Stimulated activated CD4-positive, alpha-beta T cell treated with anti-CD3 and anti-CD28 coated beads, Interleukin-15, amount 100 ng/mL, for 48 hours (primary cell): ENCODE data around the gene ASB13.

ENCODE experiments used
- DNase-seq, 2 donors: peaks; one replicate each; pipeline ENCODE4 v3.0.0-alpha.2; 2020; ENCODE audit warnings: low read depth in 2 of 2

Gene ASB13

GRCh38 chr10:5648494-5649457 lies 17.6 kb downstream of the ASB13 start:
- DNase-seq, result no peak

GRCh38 chr10:5647507-5648240 lies 18.7 kb downstream of the ASB13 start:
- no peak for DNase-seq

- no peak for DNase-seq
Measured at GRCh38 chr10:5645944-5646617, 20.3 kb downstream of the ASB13 start.

GRCh38 chr10:5645375-5645774 lies 21.0 kb downstream of the ASB13 start:
- no peak for DNase-seq

GRCh38 chr10:5644930-5645329 lies 21.5 kb downstream of the ASB13 start:
- DNase-seq, result no peak

- no peak for DNase-seq
Measured at GRCh38 chr10:5643346-5644067, 22.9 kb downstream of the ASB13 start.

GRCh38 chr10:5641501-5641900 lies 24.9 kb downstream of the ASB13 start:
- DNase-seq, result no peak

GRCh38 chr10:5640501-5640900 lies 25.9 kb downstream of the ASB13 start:
- DNase-seq, result no peak

GRCh38 chr10:5640036-5640435 lies 26.4 kb downstream of the ASB13 start:
- no peak for DNase-seq

- no peak for DNase-seq
Measured at GRCh38 chr10:5639066-5639465, 27.3 kb downstream of the ASB13 start.

GRCh38 chr10:5638494-5638893 lies 27.9 kb downstream of the ASB13 start:
- no peak for DNase-seq

- no peak for DNase-seq
Measured at GRCh38 chr10:5634918-5635317, 31.5 kb downstream of the ASB13 start.

- no peak for DNase-seq
Measured at GRCh38 chr10:5633166-5633749, 33.1 kb downstream of the ASB13 start.

GRCh38 chr10:5632446-5632845 lies 33.9 kb downstream of the ASB13 start:
- no peak for DNase-seq

- no peak for DNase-seq
Measured at GRCh38 chr10:5631936-5632335, 34.5 kb downstream of the ASB13 start.

GRCh38 chr10:5630112-5630436 lies 36.3 kb downstream of the ASB13 start:
- DNase-seq, result no peak

- DNase-seq, result peak; percentile 68 to 86
Measured at GRCh38 chr10:5629303-5630111, 36.9 kb downstream of the ASB13 start.

GRCh38 chr10:5628451-5629302 lies 37.7 kb downstream of the ASB13 start:
- DNase-seq, result no peak

GRCh38 chr10:5627486-5628044 lies 38.8 kb downstream of the ASB13 start:
- no peak for DNase-seq
